Right cardiac atrium (tissue), 5 donors: ENCODE results near the gene PCSK4. TPM values are rescaled to one million over a fixed set of nuclear protein-coding genes. Genes with fewer than 3 reads are reported as not detected.

Source experiments
- ATAC-seq, 2 donors: fragments of 200-7000 bp; cut with Tn5 transposase; one replicate each; pipeline versions ENCODE4 v1.8.0 to v1.9.1; 2020; ENCODE audit warnings: moderate library complexity in 2 of 2, mild to moderate bottlenecking in 1 of 2
- DNase-seq, 3 donors: peaks; one replicate each; pipeline ENCODE4 v3.0.0-alpha.2; 2020
- H3K27ac ChIP-seq: one replicate; pipeline ENCODE4 v1.5.1; 2013; ENCODE audit warnings: mild to moderate bottlenecking, low read length, control low read depth, moderate library complexity
- H3K27me3 ChIP-seq: one replicate; pipeline ENCODE4 v1.6.1; 2013; ENCODE audit not compliant: control insufficient read depth, insufficient read depth
- H3K4me1 ChIP-seq: one replicate; pipeline ENCODE4 v1.6.1; 2013; ENCODE audit warnings: low read length; ENCODE audit not compliant: control insufficient read depth, insufficient read depth
- H3K4me3 ChIP-seq: one replicate; pipeline ENCODE4 v1.5.1; 2013; ENCODE audit warnings: low read length, control low read depth
- H3K9me3 ChIP-seq: one replicate; pipeline ENCODE4 v1.6.1; 2013; ENCODE audit warnings: low read length; ENCODE audit not compliant: control insufficient read depth
- WGBS: extraction: QIAGEN DNeasy Blood & Tissue Kit; methylation state at CpG from one replicate; pipeline ENCODE4 v1.1.7; 2013; 5-methylcytosine and 5-hydroxymethylcytosine counted together
- intact Hi-C, 4 donors: fragments of 100-400 bp; cut with DNase I; formaldehyde crosslinking; loops; one replicate each; pipeline versions ENCODE4 v1.11.0 to v1.14.0; 2022 to 2023
- polyA plus RNA-seq: library from polyadenylated mRNA; stranded (reverse); fragments of 200-250 nt; gene quantifications from one replicate; pipeline ENCODE4 v1.2.3, GENCODE V29; 2013
- total RNA-seq, 4 donors: library from RNA; stranded (reverse); fragmentation: NEBNext Ultra II Directional; extraction: Animal tissue kit (Norgen Biotek cat#: 25700); gene quantifications; one replicate each; pipeline ENCODE4 v1.2.1, GENCODE V29; 2021
- donor health status: healthy with polysubstance abuse.
- donor health status: DM: no; HTN: yes; CAD: no.
- donor health status: DM: no; HTN: no; CAD: no.
- donor health status: DM: no; HTN: yes; CAD: no; lungs with severe emphysema.
- donor health status: DM: yes; HTN: yes; CAD: no.

Gene PCSK4
- total and polyA plus RNA-seq, 5 donors = 0.33 to 2.4 (median 1.5) TPM

- no peak for ATAC-seq
- Histone ChIP-seq H3K4me1 (no peaks in the 10 kb centered on the region), H3K9me3 (no peaks in the 10 kb centered on the region), H3K27ac (no peak overlapping the region), H3K4me3 (no peak overlapping the region), H3K27me3 (no peaks in the 10 kb centered on the region)
- intact Hi-C loops = no loop called here
- 55% methylated on average over 22 of the region's 22 CpGs for WGBS
- peak in 2 of 3 donors; percentile 44 to 68 for DNase-seq
Observed at GRCh38 chr19:1511318-1512317, 21.5 kb upstream of the PCSK4 start.

- no peak overlapping the region for H3K4me3 ChIP-seq
- no peaks in the 10 kb centered on the region for H3K4me1 ChIP-seq
- ATAC-seq = no peak
- no peaks in the 10 kb centered on the region for H3K9me3 ChIP-seq
- DNase-seq = no peak
- 51% methylated on average over 9 of the region's 9 CpGs for WGBS
- H3K27me3 ChIP-seq = no peaks in the 10 kb centered on the region
- intact Hi-C loops = no loop called here
- H3K27ac ChIP-seq = no peak overlapping the region
Observed at GRCh38 chr19:1510807-1511206, 20.7 kb upstream of the PCSK4 start.

GRCh38 chr19:1510442-1510806 lies 20.3 kb upstream of the PCSK4 start:
- no peaks in the 10 kb centered on the region for H3K4me1 ChIP-seq
- intact Hi-C loops = no loop called here
- no peak overlapping the region for H3K27ac ChIP-seq

GRCh38 chr19:1509602-1510441 lies 19.7 kb upstream of the PCSK4 start:
- WGBS = 55% methylated on average over 11 of the region's 11 CpGs
- Histone ChIP-seq H3K4me1 (no peaks in the 10 kb centered on the region), H3K27ac (no peak overlapping the region), H3K9me3 (no peaks in the 10 kb centered on the region), H3K4me3 (no peak overlapping the region), H3K27me3 (no peaks in the 10 kb centered on the region)
- intact Hi-C loops = no loop called here
- ATAC-seq = no peak
- DNase-seq = peak in 2 of 3 donors; percentile 50 to 58

More at GRCh38 chr19:1510442-1510806, 20.3 kb upstream of the PCSK4 start:
- Histone ChIP-seq H3K4me3 (no peak overlapping the region), H3K9me3 (no peaks in the 10 kb centered on the region), H3K27me3 (no peaks in the 10 kb centered on the region)
- WGBS = 35% methylated on average over 25 of the region's 25 CpGs
- peak in 1 of 3 donors; percentile 45 for DNase-seq
- no peak for ATAC-seq

GRCh38 chr19:1508507-1508856 lies 18.3 kb upstream of the PCSK4 start:
- intact Hi-C loops = no loop called here
- DNase-seq (no peak), ATAC-seq (no peak)
- peak overlapping the region; percentile 1 for H3K27ac ChIP-seq
- H3K27me3 ChIP-seq = no peaks in the 10 kb centered on the region
- WGBS = 40% methylated on average over 12 of the region's 12 CpGs
- H3K9me3 ChIP-seq = no peaks in the 10 kb centered on the region
- H3K4me3 ChIP-seq = no peak overlapping the region
- no peaks in the 10 kb centered on the region for H3K4me1 ChIP-seq

- no peaks in the 10 kb centered on the region for H3K27me3 ChIP-seq
- peak overlapping the region; percentile 31 for H3K27ac ChIP-seq
- H3K9me3 ChIP-seq = no peaks in the 10 kb centered on the region
- intact Hi-C loops = no loop called here
- DNase-seq (peak; percentile 94 to 97 (median 97)), ATAC-seq (peak; percentile 91 to 92)
- no peaks in the 10 kb centered on the region for H3K4me1 ChIP-seq
- no peak overlapping the region for H3K4me3 ChIP-seq
- WGBS = under 1% methylated on average over 46 of the region's 46 CpGs
Observed at GRCh38 chr19:1507763-1508506, 17.8 kb upstream of the PCSK4 start.

- no peaks in the 10 kb centered on the region for H3K27me3 ChIP-seq
- H3K27ac ChIP-seq = no peak overlapping the region
- WGBS = 70% methylated on average over 23 of the region's 23 CpGs
- ATAC-seq = no peak
- H3K4me3 ChIP-seq = no peak overlapping the region
- H3K9me3 ChIP-seq = no peaks in the 10 kb centered on the region
- peak in 1 of 3 donors; percentile 75 for DNase-seq
- intact Hi-C loops = no loop called here
- H3K4me1 ChIP-seq = no peaks in the 10 kb centered on the region
Observed at GRCh38 chr19:1507192-1507660, 17.1 kb upstream of the PCSK4 start.

GRCh38 chr19:1505991-1506881 lies 16.1 kb upstream of the PCSK4 start:
- Histone ChIP-seq H3K4me1 (no peaks in the 10 kb centered on the region), H3K27ac (no peak overlapping the region), H3K4me3 (no peak overlapping the region), H3K9me3 (no peaks in the 10 kb centered on the region), H3K27me3 (no peaks in the 10 kb centered on the region)
- WGBS = 90% methylated on average over 45 of the region's 45 CpGs
- DNase-seq (peak in 1 of 3 donors; percentile 68), ATAC-seq (no peak)
- intact Hi-C loops = no loop called here

- WGBS = 79% methylated on average over 8 of the region's 8 CpGs
- no peaks in the 10 kb centered on the region for H3K4me1 ChIP-seq
- DNase-seq (no peak), ATAC-seq (no peak)
- H3K27ac ChIP-seq = no peak overlapping the region
- no peaks in the 10 kb centered on the region for H3K27me3 ChIP-seq
- no peaks in the 10 kb centered on the region for H3K9me3 ChIP-seq
- intact Hi-C loops = no loop called here
- H3K4me3 ChIP-seq = no peak overlapping the region
Observed at GRCh38 chr19:1505012-1505411, 14.9 kb upstream of the PCSK4 start.
